ENCODE measurements around the gene C10orf71.

DNA sequence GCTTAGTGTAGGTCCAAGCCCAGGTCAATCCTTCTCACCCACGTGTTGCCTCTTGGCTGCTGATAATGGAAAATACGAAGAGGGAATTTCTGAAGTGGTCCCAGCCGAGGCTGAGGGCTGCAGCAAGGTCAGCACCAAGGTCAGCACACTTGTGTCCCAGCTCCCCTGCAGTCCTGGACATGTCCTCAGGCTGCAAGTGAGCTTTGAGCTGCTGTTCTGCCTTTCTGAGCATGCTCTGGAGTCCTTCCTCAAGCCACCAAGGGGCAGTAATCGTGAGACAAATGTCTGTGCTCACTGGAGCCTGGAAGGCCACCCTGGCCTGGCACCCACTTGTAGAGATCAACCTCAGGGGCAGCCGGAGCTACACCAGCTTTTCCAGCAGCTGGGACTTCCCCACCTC, 68.6 kb downstream of the C10orf71 start:
- TF ChIP-seq CTCF (conservative IDR thresholded peaks at IDR 0.05; ENCODE audit: low read depth, low read length) (no peak), EZH2 (IDR thresholded peaks at IDR 0.05; ENCODE audit: borderline replicate concordance, low read depth, low read length, poor library complexity, severe bottlenecking) (no peak)
